Activated CD4-positive, alpha-beta T cell treated with anti-CD3 and anti-CD28 coated beads for 36 hours (primary cell): Measurements from ENCODE around the gene HLA-DOA. TPM values are rescaled to one million over a fixed set of nuclear protein-coding genes. Genes with fewer than 3 reads are reported as not detected.
A peak's percentile ranks its signal among the peaks of the same experiment; 100 is the strongest.

Experiments used
- ATAC-seq: fragments of 200-7000 bp; cut with Tn5 transposase; one replicate; pipeline ENCODE4 v1.10.0; 2021; ENCODE audit warnings: mild to moderate bottlenecking, moderate library complexity
- CTCF ChIA-PET: fragments of 350-600 bp; sonication (Branson Sonifier 250); formaldehyde crosslinking; loops from one replicate; lab custom pipeline; 2021; ENCODE audit warnings: antibody characterized with exemption; lab: Charles Lee
- POLR2A ChIA-PET: fragments of 350-600 bp; sonication (Branson Sonifier 250); formaldehyde crosslinking; loops from one replicate; lab custom pipeline; 2021; ENCODE audit warnings: antibody characterized with exemption, inconsistent platforms; lab: Charles Lee
- DNase-seq: peaks from one replicate; pipeline ENCODE4 v3.0.0-alpha.2; 2020
- H3K27ac Mint-ChIP-seq: one replicate; pipeline ENCODE4 v1.8.0; 2021; ENCODE audit warnings: mixed read lengths
- H3K27me3 Mint-ChIP-seq: one replicate; pipeline ENCODE4 v1.8.0; 2021; ENCODE audit warnings: mixed read lengths
- H3K36me3 Mint-ChIP-seq: one replicate; pipeline ENCODE4 v1.8.0; 2021; ENCODE audit warnings: low read depth, mixed read lengths
- H3K4me1 Mint-ChIP-seq: one replicate; pipeline ENCODE4 v1.8.0; 2021; ENCODE audit warnings: mixed read lengths
- H3K4me3 Mint-ChIP-seq: one replicate; pipeline ENCODE4 v1.8.0; 2021; ENCODE audit warnings: mild to moderate bottlenecking, moderate library complexity, mixed read lengths
- H3K9me3 Mint-ChIP-seq: one replicate; pipeline ENCODE4 v1.8.0; 2021; ENCODE audit warnings: low read depth, mixed read lengths
- intact Hi-C, 2 experiments: fragments of 100-400 bp; cut with DNase I in 1 of 2; cut with micrococcal nuclease in 1 of 2; formaldehyde crosslinking; loops; one replicate each; pipeline versions ENCODE4 v1.14.2 to v1.15.1; 2022 to 2024; cut with DNase I, micrococcal nuclease
- total RNA-seq, 2 experiments: library from RNA; stranded (reverse); gene quantifications; one replicate each; pipeline ENCODE4 v1.2.3, GENCODE V29; 2021

Gene HLA-DOA
- 1 to 10 TPM; 1.7 to 3.3 TPM for total RNA-seq

DNA sequence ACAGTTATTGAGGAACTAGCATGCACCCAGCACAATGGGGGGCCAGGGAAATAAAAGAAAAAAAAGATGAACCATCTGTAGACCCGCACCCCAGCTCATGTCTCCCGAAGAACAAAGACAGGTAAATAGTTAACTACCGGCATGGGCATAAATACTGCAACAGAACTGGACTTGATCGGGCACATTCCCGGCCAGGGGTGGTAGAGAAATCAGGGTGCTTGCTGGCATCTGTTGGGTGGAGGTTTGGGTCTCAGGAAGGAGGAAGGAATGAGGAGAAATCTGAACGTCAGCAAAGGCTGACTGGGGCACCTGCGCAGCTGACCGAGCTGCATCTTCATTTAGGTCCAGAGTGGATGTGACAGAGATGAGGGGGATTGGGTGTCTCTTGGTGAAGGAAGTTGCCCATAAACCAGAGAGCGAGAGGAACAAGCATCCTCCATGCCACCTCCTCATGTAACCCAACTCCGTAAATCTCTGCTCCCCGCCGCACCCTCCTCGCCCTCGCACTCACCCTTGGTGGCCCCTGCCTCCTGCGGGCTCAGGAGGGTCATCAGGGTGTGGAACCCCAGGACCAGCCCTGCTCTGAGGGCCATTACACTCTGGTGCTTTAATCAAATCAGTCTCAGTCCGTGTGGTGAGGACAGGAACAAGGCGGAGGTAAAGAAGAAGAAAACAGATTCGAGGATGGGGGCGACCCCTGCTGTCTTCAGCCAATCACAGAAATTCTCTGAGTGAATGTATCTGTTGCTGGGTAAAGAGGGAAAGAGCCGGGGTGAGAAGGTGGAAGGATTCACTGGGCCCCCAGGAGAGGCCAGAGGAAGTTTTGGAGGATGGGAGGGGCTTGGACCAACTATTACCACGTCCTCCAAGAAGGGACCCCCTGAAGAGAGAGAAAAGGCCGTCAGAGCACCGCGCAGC, at the start of gene HLA-DOA:
TSS of gene HLA-DOA (minus strand) at position 648 of the 918 bp plus-strand sequence.
- peaks cover 9% of the 10 kb centered on the region for H3K4me1 Mint-ChIP-seq
- POLR2A ChIA-PET, result interaction anchor here (0.8 kb wide), 1 partner anchor 55 kb away, joined by 3 read pairs; no protein-coding TSS in a partner anchor
- H3K27ac Mint-ChIP-seq, result peak within 1 kb of the TSS; percentile 24
- CTCF ChIA-PET, result interaction anchor here (0.6 to 1.9 kb wide), 10 partner anchors 10 to 199 kb away, joined by 3 to 5 read pairs (median 3); partner anchors contain the start of gene HLA-DMA
- ATAC-seq (peak; percentile 96), DNase-seq (peak; percentile 65)
- H3K4me3 Mint-ChIP-seq, result peak within 1 kb of the TSS; percentile 67
- intact Hi-C loops, result no loop called here
- peaks cover 3% of the 10 kb centered on the region for H3K27me3 Mint-ChIP-seq
- no peaks in the 10 kb centered on the region for H3K9me3 Mint-ChIP-seq
- H3K36me3 Mint-ChIP-seq, result no peaks in the 10 kb centered on the region

DNA sequence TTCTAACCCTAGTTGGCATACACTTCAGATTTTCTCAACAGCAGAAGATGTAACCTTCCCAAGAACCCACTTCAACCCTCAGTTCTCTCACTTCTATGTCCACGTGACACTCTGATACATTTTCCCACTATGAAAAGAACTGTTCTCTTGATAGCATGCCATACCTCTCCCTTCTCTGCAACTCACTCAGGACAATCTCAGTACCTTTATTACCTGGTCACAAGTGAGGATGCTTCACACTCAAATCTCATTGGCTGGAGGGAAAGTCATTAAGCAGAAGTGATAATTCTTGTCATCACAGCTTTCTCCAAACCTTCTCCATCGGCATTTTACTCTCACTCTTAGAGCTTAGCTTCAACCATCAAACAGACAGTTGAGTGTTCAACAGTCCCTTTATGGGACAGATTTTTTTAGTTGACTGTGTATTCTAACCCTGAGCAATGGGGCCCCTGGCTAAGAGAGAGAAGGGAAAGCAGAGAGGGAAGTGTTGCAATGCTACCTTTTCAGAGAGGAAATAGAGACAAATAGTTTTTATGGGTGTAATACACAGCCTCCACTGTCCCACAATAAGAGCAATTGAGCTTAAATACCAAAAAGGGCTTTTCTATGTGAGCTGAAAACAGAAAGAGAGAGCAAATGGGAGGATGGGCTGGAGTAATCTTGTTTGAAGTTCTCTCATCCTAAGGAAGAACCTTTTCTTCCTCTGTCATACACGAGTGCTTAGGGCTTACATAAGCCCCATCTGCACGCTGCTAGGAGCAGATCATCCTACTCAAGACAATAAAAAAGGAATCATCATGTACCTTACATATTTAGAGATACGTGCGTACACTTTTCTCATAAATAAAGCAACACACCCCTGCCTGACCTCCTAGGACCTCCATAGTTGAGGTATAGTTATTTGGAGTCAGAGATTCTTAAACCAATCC, 48.1 kb upstream of the HLA-DOA start:
- Mint-ChIP-seq H3K4me1 (peaks cover 8% of the 10 kb centered on the region), H3K9me3 (no peaks in the 10 kb centered on the region), H3K27me3 (no peaks in the 10 kb centered on the region), H3K27ac (peak overlapping the region; percentile 6), H3K4me3 (no peak overlapping the region), H3K36me3 (no peaks in the 10 kb centered on the region)
- intact Hi-C loops, result no loop called here
- DNase-seq, result no peak
- ChIA-PET POLR2A (no interaction called here), CTCF (interaction anchor here (0.6 to 1.2 kb wide), 5 partner anchors 32 to 1396 kb away, joined by 3 to 4 read pairs (median 3); no protein-coding TSS in a partner anchor)
- peak; percentile 55 for ATAC-seq

DNA sequence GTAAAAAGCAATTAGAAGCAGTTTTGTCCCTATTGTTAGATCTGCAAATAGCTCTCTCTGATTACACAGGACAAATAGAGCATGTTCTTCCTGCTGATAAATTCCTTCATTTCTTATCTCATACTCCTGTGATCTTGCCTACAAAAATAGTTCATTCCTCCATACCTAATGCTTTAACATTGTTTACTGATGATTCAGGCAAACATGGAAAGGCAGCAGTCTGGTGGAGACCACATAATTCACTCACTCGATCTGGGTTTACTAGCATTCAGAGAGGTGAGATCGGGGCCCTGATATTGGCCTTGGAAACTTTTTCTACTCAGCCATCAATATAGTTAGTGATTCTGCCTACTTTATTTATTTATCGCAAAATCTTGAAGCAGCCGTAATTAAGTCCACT, 43.8 kb upstream of the HLA-DOA start:
- Mint-ChIP-seq H3K9me3 (no peaks in the 10 kb centered on the region), H3K27ac (no peak overlapping the region), H3K27me3 (peaks cover 13% of the 10 kb centered on the region), H3K4me1 (peaks cover 8% of the 10 kb centered on the region), H3K4me3 (no peak overlapping the region), H3K36me3 (no peaks in the 10 kb centered on the region)
- ChIA-PET CTCF (no interaction called here), POLR2A (interaction anchor here (0.6 kb wide), 1 partner anchor 63 kb away, joined by 5 read pairs; no protein-coding TSS in a partner anchor)
- ATAC-seq (no peak), DNase-seq (no peak)
- intact Hi-C loops, result loop anchor here in 1 of 2 experiments (5.0 kb wide), 1 partner anchor 54 kb away; no protein-coding TSS in a partner anchor

DNA sequence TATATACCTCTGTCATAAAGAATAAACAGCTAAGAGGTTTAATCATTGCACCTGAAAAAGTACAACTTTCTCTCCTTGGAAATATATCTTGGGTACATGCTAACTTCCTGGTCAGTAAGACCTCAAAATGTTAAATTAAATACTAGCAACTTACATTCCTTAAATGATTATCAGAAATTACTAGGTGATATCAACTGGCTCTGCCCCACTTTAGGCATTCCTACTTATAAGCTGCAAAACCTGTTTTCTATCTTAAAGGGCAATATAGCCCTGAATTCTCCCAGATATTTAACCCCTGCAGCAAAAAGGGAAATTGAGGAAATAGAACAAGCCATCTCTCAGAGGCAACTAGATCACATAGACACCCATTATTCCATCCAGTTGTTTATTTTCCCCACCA, 43.2 kb upstream of the HLA-DOA start:
- CTCF ChIA-PET, result no interaction called here
- DNase-seq, result no peak

DNA sequence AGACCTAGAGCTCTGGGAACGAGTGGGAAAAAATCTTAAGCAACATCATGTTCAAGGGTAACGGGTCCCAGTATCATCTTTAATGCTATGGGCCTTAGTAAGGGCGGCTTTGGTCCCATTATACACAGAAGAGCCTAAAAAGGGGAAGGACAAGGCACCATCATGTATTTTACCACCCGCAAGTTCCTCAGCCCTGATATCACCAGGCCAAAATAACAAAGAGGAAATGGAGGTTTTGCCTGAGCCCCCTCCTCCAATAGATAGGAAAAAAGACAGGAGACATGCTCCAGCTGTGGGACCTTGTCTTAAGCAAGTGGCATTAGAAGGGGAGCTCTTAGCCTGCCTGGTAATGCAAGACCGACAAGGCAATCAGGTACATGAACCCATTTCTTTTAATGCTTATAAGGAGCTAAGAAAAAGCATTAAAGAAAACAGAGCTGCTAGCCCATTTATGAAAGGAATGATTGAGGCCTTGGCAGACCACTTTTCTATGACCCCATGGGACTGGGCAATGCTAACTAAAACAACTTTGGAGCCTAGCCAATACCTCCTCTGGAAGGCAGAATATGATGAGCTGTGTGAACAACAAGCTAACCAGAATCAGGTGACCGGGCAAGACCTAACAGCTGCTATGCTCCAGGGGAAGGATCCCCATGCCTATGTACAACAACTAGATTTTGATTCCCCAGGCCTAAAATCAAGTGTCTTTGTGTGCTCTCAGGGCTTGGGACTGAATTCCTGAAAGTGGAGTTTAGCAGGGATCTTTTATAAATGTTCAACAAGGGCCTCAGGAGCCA, 40.8 kb upstream of the HLA-DOA start:
- Mint-ChIP-seq H3K4me1 (no peaks in the 10 kb centered on the region), H3K36me3 (no peaks in the 10 kb centered on the region), H3K4me3 (no peak overlapping the region), H3K27ac (no peak overlapping the region), H3K9me3 (no peaks in the 10 kb centered on the region), H3K27me3 (peaks cover 23% of the 10 kb centered on the region)
- intact Hi-C loops, result loop anchor here in 1 of 2 experiments (5.0 kb wide), 1 partner anchor 57 kb away; no protein-coding TSS in a partner anchor
- ChIA-PET POLR2A (no interaction called here), CTCF (interaction anchor here (0.6 to 1.4 kb wide), 8 partner anchors 14 to 1498 kb away, joined by 3 to 4 read pairs (median 4); no protein-coding TSS in a partner anchor)
- no peak for ATAC-seq
- no peak for DNase-seq

More for the DNA sequence above, 43.2 kb upstream of the HLA-DOA start:
- intact Hi-C loops, result loop anchor here in 1 of 2 experiments (5.0 kb wide), 1 partner anchor 55 kb away; no protein-coding TSS in a partner anchor
- peaks cover 8% of the 10 kb centered on the region for H3K4me1 Mint-ChIP-seq
- no peak overlapping the region for H3K27ac Mint-ChIP-seq
- no peaks in the 10 kb centered on the region for H3K9me3 Mint-ChIP-seq
- H3K27me3 Mint-ChIP-seq, result peaks cover 15% of the 10 kb centered on the region
- H3K36me3 Mint-ChIP-seq, result no peaks in the 10 kb centered on the region
- no peak for ATAC-seq
- no peak overlapping the region for H3K4me3 Mint-ChIP-seq
- POLR2A ChIA-PET, result no interaction called here

DNA sequence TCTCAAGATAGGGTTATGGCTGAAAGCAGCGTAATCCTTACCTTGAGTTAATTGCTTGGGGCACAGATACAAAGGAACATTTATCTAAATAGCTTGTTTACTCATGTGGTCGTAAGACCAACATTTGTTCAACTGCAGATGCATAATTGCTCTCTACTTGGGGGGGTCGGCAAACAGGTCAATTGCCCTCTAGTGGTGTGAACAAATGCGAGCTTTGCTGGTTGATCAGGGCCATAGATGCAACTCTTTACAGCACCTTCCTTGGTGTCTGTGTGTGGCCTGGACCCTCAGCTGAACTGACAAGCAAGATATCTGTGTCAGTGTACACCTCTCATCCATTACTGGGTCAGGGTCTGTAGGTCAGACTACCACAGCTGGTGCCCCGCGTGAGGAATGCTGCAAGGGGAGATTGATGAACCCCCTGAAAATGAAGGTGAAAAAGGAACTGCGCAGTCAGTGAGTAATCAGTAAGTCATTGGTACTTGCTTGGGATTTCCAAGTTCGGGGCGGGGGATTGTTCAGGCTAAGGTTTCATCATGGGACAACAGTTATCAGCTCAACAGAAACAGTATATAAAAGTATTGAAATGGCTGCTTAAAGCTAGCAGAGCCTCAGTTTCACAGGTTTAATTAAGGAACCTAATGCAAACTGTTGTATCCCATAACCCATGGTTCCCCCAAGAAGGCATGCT, 40.1 kb upstream of the HLA-DOA start:
- ATAC-seq, result no peak
- Mint-ChIP-seq H3K36me3 (no peaks in the 10 kb centered on the region), H3K9me3 (no peaks in the 10 kb centered on the region), H3K27ac (no peak overlapping the region), H3K27me3 (peaks cover 25% of the 10 kb centered on the region), H3K4me1 (no peaks in the 10 kb centered on the region), H3K4me3 (no peak overlapping the region)
- ChIA-PET POLR2A (no interaction called here), CTCF (interaction anchor here (0.6 to 1.4 kb wide), 10 partner anchors 13 to 1498 kb away, joined by 3 to 5 read pairs (median 4); partner anchors contain the start of gene HLA-DPB1)
- DNase-seq, result no peak
- intact Hi-C loops, result loop anchor here in 1 of 2 experiments (5.0 kb wide), 1 partner anchor 58 kb away; no protein-coding TSS in a partner anchor

DNA sequence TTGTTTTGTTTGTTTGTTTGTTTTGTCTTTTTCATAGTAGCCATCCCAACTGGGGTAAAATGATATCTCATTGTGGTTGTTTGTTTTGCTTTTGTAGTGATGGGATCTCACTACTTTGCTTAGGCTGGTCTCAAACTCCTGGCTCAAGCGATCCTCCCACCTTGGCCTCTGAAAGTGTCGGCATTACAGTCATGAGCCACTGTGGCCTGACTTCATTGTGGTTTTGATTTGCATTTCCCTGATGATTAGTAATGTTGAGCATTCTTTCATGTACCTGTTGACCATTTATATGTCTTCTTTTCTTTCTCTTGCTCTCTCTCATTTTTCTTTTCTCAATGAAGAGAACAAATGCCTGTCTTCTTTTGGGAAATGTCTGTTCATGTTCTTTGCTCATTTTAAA, 30.8 kb upstream of the HLA-DOA start:
- H3K36me3 Mint-ChIP-seq, result no peaks in the 10 kb centered on the region
- ChIA-PET POLR2A (no interaction called here), CTCF (interaction anchor here (0.6 to 0.7 kb wide), 3 partner anchors 42 to 83 kb away, joined by 3 read pairs; no protein-coding TSS in a partner anchor)
- no peak overlapping the region for H3K4me3 Mint-ChIP-seq
- peaks cover 12% of the 10 kb centered on the region for H3K27me3 Mint-ChIP-seq
- H3K9me3 Mint-ChIP-seq, result peaks cover 11% of the 10 kb centered on the region
- intact Hi-C loops, result no loop called here
- no peaks in the 10 kb centered on the region for H3K4me1 Mint-ChIP-seq
- DNase-seq, result no peak
- ATAC-seq, result no peak
- no peak overlapping the region for H3K27ac Mint-ChIP-seq

DNA sequence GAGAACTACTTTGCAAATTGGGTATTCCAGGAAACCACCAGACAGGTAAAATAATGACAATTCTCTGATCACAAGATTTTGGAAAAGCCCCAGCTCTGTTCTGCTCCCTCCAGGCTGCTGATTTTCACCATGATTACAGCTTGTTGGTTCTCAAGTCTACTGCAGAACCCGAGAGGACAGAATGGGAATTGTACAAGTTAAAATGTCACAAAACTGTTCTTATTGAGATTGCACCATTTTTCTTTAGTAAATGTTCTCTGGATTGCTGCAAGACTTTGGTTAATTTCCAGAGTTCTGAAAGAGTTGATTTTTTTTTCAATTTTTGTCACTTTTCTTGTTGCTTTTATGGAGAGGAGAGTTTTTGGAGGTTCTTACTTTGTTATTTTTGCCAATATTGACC, 27.1 kb upstream of the HLA-DOA start:
- no peaks in the 10 kb centered on the region for H3K36me3 Mint-ChIP-seq
- no peaks in the 10 kb centered on the region for H3K4me1 Mint-ChIP-seq
- ChIA-PET POLR2A (no interaction called here), CTCF (interaction anchor here (0.9 to 2.3 kb wide), 9 partner anchors 10 to 335 kb away, joined by 3 to 6 read pairs (median 3); no protein-coding TSS in a partner anchor)
- peaks cover 9% of the 10 kb centered on the region for H3K27me3 Mint-ChIP-seq
- no peak overlapping the region for H3K4me3 Mint-ChIP-seq
- peaks cover 14% of the 10 kb centered on the region for H3K9me3 Mint-ChIP-seq
- intact Hi-C loops, result no loop called here
- no peak overlapping the region for H3K27ac Mint-ChIP-seq
- ATAC-seq (no peak), DNase-seq (no peak)

DNA sequence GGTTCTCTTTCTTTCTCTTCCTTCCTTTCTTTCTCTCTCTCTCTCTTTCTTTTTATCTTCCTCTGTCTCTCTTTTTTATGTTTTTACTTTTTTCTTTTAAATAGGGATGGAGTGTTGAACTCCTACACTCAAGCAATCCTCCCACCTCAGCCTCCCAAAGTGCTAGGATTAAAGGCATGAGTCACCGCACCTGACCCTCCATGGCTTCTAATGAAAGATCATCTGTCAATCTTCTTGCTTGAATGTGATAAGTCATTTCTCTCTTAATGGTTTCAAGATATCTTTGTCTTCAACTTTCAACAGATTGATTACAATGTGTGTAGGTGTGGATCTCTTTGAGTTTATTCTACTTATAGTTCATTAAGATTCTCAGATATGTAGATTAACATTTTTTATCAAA, 25.2 kb upstream of the HLA-DOA start:
- no peak for ATAC-seq
- Mint-ChIP-seq H3K4me3 (no peak overlapping the region), H3K27me3 (peaks cover 9% of the 10 kb centered on the region), H3K9me3 (peaks cover 14% of the 10 kb centered on the region), H3K4me1 (no peaks in the 10 kb centered on the region), H3K36me3 (no peaks in the 10 kb centered on the region), H3K27ac (no peak overlapping the region)
- intact Hi-C loops, result no loop called here
- ChIA-PET POLR2A (no interaction called here), CTCF (interaction anchor here (0.7 to 1.2 kb wide), 2 partner anchors 41 to 1740 kb away, joined by 3 read pairs; partner anchors contain the start of gene HLA-DPB1)
- DNase-seq, result no peak

DNA sequence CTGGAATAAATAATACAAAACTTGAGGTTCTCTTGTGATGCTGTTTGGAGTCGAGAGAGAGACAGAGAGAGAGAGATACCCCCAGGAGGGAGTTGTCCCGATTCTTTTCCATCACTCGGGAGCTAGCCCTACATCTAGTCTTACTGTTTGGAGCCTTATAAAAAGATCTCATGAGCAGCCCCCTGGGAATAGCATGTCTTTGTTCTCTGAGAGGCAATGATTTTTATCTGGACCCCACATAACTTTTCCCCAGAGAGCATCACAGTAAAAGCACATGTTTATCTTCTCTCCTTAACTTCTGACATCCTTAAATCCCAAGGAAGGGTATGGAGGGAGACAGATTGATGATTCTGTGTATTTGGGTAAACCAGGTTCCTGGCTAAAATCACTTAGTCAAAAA, 20.9 kb upstream of the HLA-DOA start:
- Mint-ChIP-seq H3K9me3 (peaks cover 4% of the 10 kb centered on the region), H3K4me3 (no peak overlapping the region), H3K4me1 (peaks cover 10% of the 10 kb centered on the region), H3K36me3 (no peaks in the 10 kb centered on the region), H3K27ac (no peak overlapping the region), H3K27me3 (peaks cover 6% of the 10 kb centered on the region)
- no peak for DNase-seq
- CTCF ChIA-PET, result interaction anchor here (0.7 to 1.2 kb wide), 2 partner anchors 95 to 104 kb away, joined by 3 read pairs; no protein-coding TSS in a partner anchor
- intact Hi-C loops, result no loop called here
- POLR2A ChIA-PET, result no interaction called here
- no peak for ATAC-seq
